HuH-7 (cell line): Measurements from ENCODE around the gene PGGT1B.

ENCODE experiments used
- DNase-seq: peaks from one replicate; pipeline ENCODE4 v3.0.0; 2011; ENCODE audit warnings: low spot score

The PGGT1B gene

GRCh38 chr5:115180165-115180709 is 82.4 kb downstream of the PGGT1B start:
- DNase-seq = peak; percentile 56

GRCh38 chr5:115179394-115180164 is 83.1 kb downstream of the PGGT1B start:
- no peak for DNase-seq

- DNase-seq = no peak
Measured at GRCh38 chr5:115179030-115179393, 83.7 kb downstream of the PGGT1B start.

GRCh38 chr5:115170929-115171510 is 91.7 kb downstream of the PGGT1B start:
- no peak for DNase-seq

DNA sequence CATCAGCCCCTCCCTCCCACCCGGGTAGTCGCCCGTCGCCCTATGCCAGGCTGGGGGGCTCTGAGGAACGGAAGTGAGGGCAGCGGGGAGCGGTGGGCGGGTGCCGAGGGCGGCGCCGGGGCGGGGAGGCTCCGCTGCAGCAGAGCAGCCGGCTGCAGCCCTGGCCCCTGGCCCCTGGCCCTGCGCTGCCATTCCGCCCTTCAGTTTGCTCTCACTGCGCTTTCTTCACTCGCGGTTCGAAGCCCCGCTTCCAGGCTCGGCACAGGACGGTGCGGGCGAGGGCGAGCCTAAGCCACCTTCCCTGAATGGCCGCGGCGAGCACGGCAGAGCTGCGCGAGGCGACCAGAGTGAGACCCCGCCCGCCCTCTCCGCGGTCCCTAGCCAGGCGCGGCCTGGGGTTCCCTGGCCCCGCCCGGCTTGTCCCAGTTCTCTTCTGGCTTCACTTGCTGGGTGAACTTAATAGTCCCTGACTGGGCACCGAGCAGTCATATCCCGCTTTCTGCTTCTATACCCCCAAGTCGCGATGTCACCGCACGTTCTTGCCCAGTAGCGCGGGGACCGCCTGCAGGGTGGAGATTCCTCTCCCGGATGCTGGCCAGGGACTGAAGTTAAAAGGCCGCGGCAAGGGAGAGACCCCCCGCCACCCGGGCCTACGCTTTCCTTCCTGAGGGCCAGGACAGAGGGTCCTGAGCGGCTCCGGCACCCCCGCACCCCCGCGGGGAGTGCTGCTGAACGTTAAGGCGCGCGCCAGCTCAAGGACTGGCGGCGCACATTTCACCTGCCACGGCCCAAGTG is 92.3 kb downstream of the PGGT1B start:
- DNase-seq = no peak

- peak; percentile 79 for DNase-seq
Measured at GRCh38 chr5:115169487-115170133, 93.1 kb downstream of the PGGT1B start, which contains the start of gene TRIM36. Gene TRIM36 (minus strand): TSS chr5:115169908. CDS start chr5:115169634, 274 bp downstream.

GRCh38 chr5:115168829-115169486 is 93.7 kb downstream of the PGGT1B start:
- DNase-seq = no peak

- no peak for DNase-seq
Measured at GRCh38 chr5:115166744-115167393, 95.8 kb downstream of the PGGT1B start.

- no peak for DNase-seq
Measured at GRCh38 chr5:115165790-115166189, 96.9 kb downstream of the PGGT1B start.

DNA sequence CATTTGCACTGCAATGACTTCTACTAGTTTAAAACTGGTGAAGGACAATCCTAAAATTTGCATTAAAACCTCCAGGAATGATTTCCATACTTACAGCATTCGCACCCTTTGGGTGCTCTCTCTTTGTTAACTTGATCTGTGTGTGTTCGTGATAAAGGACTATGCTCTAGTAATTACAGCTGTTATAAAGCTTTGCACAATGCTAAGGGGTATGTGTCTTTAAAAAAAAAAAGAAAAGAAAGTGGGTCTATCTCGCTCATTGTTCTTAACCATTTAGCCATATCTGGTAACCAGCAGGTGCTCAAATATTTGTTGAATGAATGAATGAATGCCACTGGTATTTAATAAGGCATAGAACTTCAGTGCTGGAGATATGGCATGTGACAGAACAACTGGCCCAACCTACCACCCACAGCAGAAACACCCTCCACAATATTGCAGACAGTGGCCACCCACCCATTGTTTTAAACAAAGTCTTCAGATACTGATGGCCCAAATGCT is 101.7 kb downstream of the PGGT1B start:
- DNase-seq = no peak
